ENCODE results near the gene PLA2G2D.

The PLA2G2D gene

GRCh38 chr1:20119347-20119746 is at the start of gene PLA2G2D:
Gene PLA2G2D (minus strand): TSS chr1:20119536. CDS start chr1:20119498, 38 bp downstream.
- no peak for DNase-seq

GRCh38 chr1:20168564-20169491 is 49.5 kb upstream of the PLA2G2D start:
- DNase-seq: no peak

GRCh38 chr1:20167126-20167525 is 47.8 kb upstream of the PLA2G2D start:
- DNase-seq: no peak

- no peak for DNase-seq
Measured at GRCh38 chr1:20166051-20166450, 46.7 kb upstream of the PLA2G2D start.

- no peak for DNase-seq
Measured at GRCh38 chr1:20165522-20165951, 46.2 kb upstream of the PLA2G2D start.

- DNase-seq: no peak
Measured at GRCh38 chr1:20164694-20165202, 45.4 kb upstream of the PLA2G2D start.

- DNase-seq: no peak
Measured at GRCh38 chr1:20160034-20160433, 40.7 kb upstream of the PLA2G2D start.

GRCh38 chr1:20158358-20159070 is 39.2 kb upstream of the PLA2G2D start:
- no peak for DNase-seq

GRCh38 chr1:20154301-20154831 is 35.0 kb upstream of the PLA2G2D start:
- DNase-seq: no peak

- no peak for DNase-seq
Measured at GRCh38 chr1:20153000-20153418, 33.7 kb upstream of the PLA2G2D start.

GRCh38 chr1:20152599-20152930 is 33.2 kb upstream of the PLA2G2D start:
- no peak for DNase-seq

- DNase-seq: peak; percentile 48 to 74 (median 68)
Measured at GRCh38 chr1:20151906-20152598, 32.7 kb upstream of the PLA2G2D start.

- no peak for DNase-seq
Measured at GRCh38 chr1:20150969-20151368, 31.6 kb upstream of the PLA2G2D start.

- no peak for DNase-seq
Measured at GRCh38 chr1:20150326-20150705, 31.0 kb upstream of the PLA2G2D start.

GRCh38 chr1:20149601-20150325 is 30.4 kb upstream of the PLA2G2D start:
- no peak for DNase-seq

- no peak for DNase-seq
Measured at GRCh38 chr1:20148571-20149500, 29.5 kb upstream of the PLA2G2D start.

GRCh38 chr1:20147846-20148570 is 28.7 kb upstream of the PLA2G2D start:
- no peak for DNase-seq

GRCh38 chr1:20143734-20144565 is 24.6 kb upstream of the PLA2G2D start:
- DNase-seq: no peak

GRCh38 chr1:20143318-20143717 is 24.0 kb upstream of the PLA2G2D start:
- no peak for DNase-seq

All from activated CD4-positive, CD25-positive, alpha-beta regulatory T cell (primary cell).